Stomach smooth muscle (tissue), 2 donors: Measurements from ENCODE around the gene SLC31A1.
"Not testable (repeated sequence)": the region's sequence is repeated elsewhere in the genome, so short reads cannot be mapped to it uniquely, and the experiment has no call there.

Source experiments
- H3K27ac ChIP-seq: one replicate; pipeline ENCODE4 v1.7.0; 2013; ENCODE audit warnings: mild to moderate bottlenecking, low read length, inconsistent platforms
- H3K27me3 ChIP-seq, 2 donors: one replicate each; pipeline ENCODE4 v1.7.0; 2013; ENCODE audit warnings: low read length in 2 of 2; ENCODE audit not compliant: insufficient read depth in 2 of 2, control insufficient read depth in 1 of 2
- H3K36me3 ChIP-seq, 2 donors: one replicate each; pipeline ENCODE4 v1.7.0; 2013; ENCODE audit warnings: low read length in 2 of 2; ENCODE audit not compliant: control insufficient read depth in 2 of 2, insufficient read depth in 2 of 2
- H3K4me1 ChIP-seq: one replicate; pipeline ENCODE4 v1.7.0; 2013; ENCODE audit warnings: low read length; ENCODE audit not compliant: control insufficient read depth, insufficient read depth
- H3K4me3 ChIP-seq, 2 donors: one replicate each; pipeline ENCODE4 v1.7.0; 2013; ENCODE audit warnings: low read length in 2 of 2
- H3K9ac ChIP-seq, 2 donors: one replicate each; pipeline ENCODE4 v1.7.0; 2013; ENCODE audit warnings: low read length in 2 of 2, mild to moderate bottlenecking in 1 of 2
- H3K9me3 ChIP-seq, 2 donors: one replicate each; pipeline ENCODE4 v1.7.0; 2013; ENCODE audit warnings: low read length in 2 of 2; ENCODE audit not compliant: control insufficient read depth in 2 of 2
- donor health status: healthy.
- donor health status: Pancreatic carcinoma.

The SLC31A1 gene

GRCh38 chr9:113281356-113281755 is 60.0 kb downstream of the SLC31A1 start:
- Histone ChIP-seq H3K9ac (no peak overlapping the region), H3K4me3 (no peak overlapping the region), H3K27me3 (no peaks in the 10 kb centered on the region), H3K27ac (no peak overlapping the region), H3K36me3 (peaks cover 43 to 51% of the 10 kb centered on the region in 2 donors), H3K9me3 (no peaks in the 10 kb centered on the region), H3K4me1 (peaks cover 7% of the 10 kb centered on the region)

GRCh38 chr9:113289091-113289490 is 67.7 kb downstream of the SLC31A1 start:
- H3K36me3 ChIP-seq = peaks cover 57 to 65% of the 10 kb centered on the region in 2 donors
- H3K9ac ChIP-seq = no peak overlapping the region
- H3K4me3 ChIP-seq = no peak overlapping the region
- H3K27me3 ChIP-seq = no peaks in the 10 kb centered on the region
- no peaks in the 10 kb centered on the region for H3K9me3 ChIP-seq
- H3K4me1 ChIP-seq = no peaks in the 10 kb centered on the region
- no peak overlapping the region for H3K27ac ChIP-seq

GRCh38 chr9:113290052-113290607 is 68.8 kb downstream of the SLC31A1 start:
- Histone ChIP-seq H3K27me3 (no peaks in the 10 kb centered on the region), H3K9ac (no peak overlapping the region), H3K27ac (no peak overlapping the region), H3K4me3 (no peak overlapping the region), H3K36me3 (peaks cover 48 to 56% of the 10 kb centered on the region in 2 donors), H3K4me1 (no peaks in the 10 kb centered on the region), H3K9me3 (no peaks in the 10 kb centered on the region)

- Histone ChIP-seq H3K4me3 (no peak overlapping the region), H3K27me3 (no peaks in the 10 kb centered on the region), H3K27ac (no peak overlapping the region), H3K4me1 (no peaks in the 10 kb centered on the region), H3K9ac (no peak overlapping the region), H3K9me3 (no peaks in the 10 kb centered on the region), H3K36me3 (peaks cover 33 to 35% of the 10 kb centered on the region in 2 donors)
Measured at GRCh38 chr9:113293285-113293878, 72.0 kb downstream of the SLC31A1 start.

GRCh38 chr9:113296247-113296646 is 74.9 kb downstream of the SLC31A1 start:
- H3K9ac ChIP-seq, H3K27ac ChIP-seq, H3K4me1 ChIP-seq, H3K27me3 ChIP-seq, H3K9me3 ChIP-seq, H3K4me3 ChIP-seq: not testable (repeated sequence)
- H3K36me3 ChIP-seq = peaks cover 11 to 14% of the 10 kb centered on the region in 2 donors

- peaks cover 5 to 8% of the 10 kb centered on the region in 2 donors for H3K36me3 ChIP-seq
- no peaks in the 10 kb centered on the region for H3K9me3 ChIP-seq
- no peak overlapping the region for H3K4me3 ChIP-seq
- H3K27ac ChIP-seq = no peak overlapping the region
- H3K27me3 ChIP-seq = no peaks in the 10 kb centered on the region
- H3K9ac ChIP-seq = no peak overlapping the region
- no peaks in the 10 kb centered on the region for H3K4me1 ChIP-seq
Measured at GRCh38 chr9:113296796-113297558, 75.6 kb downstream of the SLC31A1 start.

GRCh38 chr9:113298311-113298710 is 77.0 kb downstream of the SLC31A1 start:
- peaks cover under 1 to 1% of the 10 kb centered on the region in 2 donors for H3K36me3 ChIP-seq
- H3K4me1 ChIP-seq = no peaks in the 10 kb centered on the region
- no peak overlapping the region for H3K4me3 ChIP-seq
- H3K9me3 ChIP-seq = no peaks in the 10 kb centered on the region
- no peak overlapping the region for H3K27ac ChIP-seq
- peaks cover 0 to 2% of the 10 kb centered on the region in 2 donors for H3K27me3 ChIP-seq
- H3K9ac ChIP-seq = no peak overlapping the region

- Histone ChIP-seq H3K4me1 (no peaks in the 10 kb centered on the region), H3K27ac (no peak overlapping the region), H3K27me3 (peaks cover 0 to 2% of the 10 kb centered on the region in 2 donors), H3K4me3 (no peak overlapping the region), H3K36me3 (no peaks in the 10 kb centered on the region), H3K9ac (no peak overlapping the region), H3K9me3 (no peaks in the 10 kb centered on the region)
Measured at GRCh38 chr9:113298924-113299770, 77.8 kb downstream of the SLC31A1 start.

GRCh38 chr9:113299800-113300292 is 78.5 kb downstream of the SLC31A1 start:
- H3K27me3 ChIP-seq = peaks cover 0 to 2% of the 10 kb centered on the region in 2 donors
- no peaks in the 10 kb centered on the region for H3K4me1 ChIP-seq
- H3K9ac ChIP-seq = no peak overlapping the region
- H3K9me3 ChIP-seq = no peaks in the 10 kb centered on the region
- no peak overlapping the region for H3K27ac ChIP-seq
- no peak overlapping the region for H3K4me3 ChIP-seq
- no peaks in the 10 kb centered on the region for H3K36me3 ChIP-seq

- Histone ChIP-seq H3K4me3 (no peak overlapping the region), H3K27ac (no peak overlapping the region), H3K9ac (no peak overlapping the region), H3K4me1 (no peaks in the 10 kb centered on the region), H3K9me3 (no peaks in the 10 kb centered on the region), H3K27me3 (peaks cover 0 to 2% of the 10 kb centered on the region in 2 donors), H3K36me3 (no peaks in the 10 kb centered on the region)
Measured at GRCh38 chr9:113301548-113301947, 80.2 kb downstream of the SLC31A1 start.
